H9 (cell line): ENCODE data around the gene THRB. TPM values are rescaled to one million over a fixed set of nuclear protein-coding genes. Genes with fewer than 3 reads are reported as not detected.

Source experiments
- DNase-seq: peaks from one replicate; pipeline ENCODE4 v3.0.0-alpha.2; 2017
- H2AFZ ChIP-seq: one replicate; pipeline ENCODE4 v1.6.1; 2013; ENCODE audit warnings: mild to moderate bottlenecking, low read length, control low read depth, moderate library complexity
- H2AK5ac ChIP-seq: 2 replicates; pipeline ENCODE4 v1.6.1; 2013; ENCODE audit warnings: low read length, control low read depth, mixed read lengths; ENCODE audit not compliant: insufficient read length
- H2BK120ac ChIP-seq: one replicate; pipeline ENCODE4 v1.6.1; 2013; ENCODE audit warnings: low read depth, mild to moderate bottlenecking, low read length, control low read depth, inconsistent platforms; ENCODE audit not compliant: poor library complexity, severe bottlenecking
- H2BK12ac ChIP-seq: 2 replicates; pipeline ENCODE4 v1.6.1; 2013; ENCODE audit warnings: low read length, control low read depth, mixed read lengths, low read depth; ENCODE audit not compliant: insufficient read length
- H2BK15ac ChIP-seq: 2 replicates; pipeline ENCODE4 v1.6.1; 2013; ENCODE audit warnings: low read depth, low read length, control low read depth
- H2BK20ac ChIP-seq: one replicate; pipeline ENCODE4 v1.6.1; 2013; ENCODE audit warnings: low read depth, mild to moderate bottlenecking, low read length, control low read depth, inconsistent platforms; ENCODE audit not compliant: poor library complexity, severe bottlenecking
- H2BK5ac ChIP-seq: 2 replicates; pipeline ENCODE4 v1.6.1; 2013; ENCODE audit warnings: low read length, control low read depth, mixed read lengths; ENCODE audit not compliant: insufficient read length
- H3K14ac ChIP-seq: 2 replicates; pipeline ENCODE4 v1.6.1; 2013; ENCODE audit warnings: low read length, control low read depth; ENCODE audit not compliant: insufficient read depth
- H3K18ac ChIP-seq: 2 replicates; pipeline ENCODE4 v1.6.1; 2013; ENCODE audit warnings: low read depth, mild to moderate bottlenecking, mixed read lengths, low read length, control low read depth; ENCODE audit not compliant: insufficient read length
- H3K23ac ChIP-seq: 2 replicates; pipeline ENCODE4 v1.6.1; 2013; ENCODE audit warnings: low read length, control low read depth, mixed read lengths, low read depth; ENCODE audit not compliant: insufficient read length
- H3K23me2 ChIP-seq: 2 replicates; pipeline ENCODE4 v1.6.1; 2013; ENCODE audit warnings: low read depth, mild to moderate bottlenecking, mixed read lengths, low read length, control low read depth; ENCODE audit not compliant: insufficient read length, poor library complexity, severe bottlenecking
- H3K27ac ChIP-seq: 2 replicates; pipeline ENCODE4 v1.5.1; 2013; ENCODE audit warnings: low read length, control low read depth, mixed read lengths, low read depth; ENCODE audit not compliant: insufficient read length
- H3K27me3 ChIP-seq: 2 replicates; pipeline ENCODE4 v1.6.1; 2013; ENCODE audit warnings: low read length, control low read depth, inconsistent platforms; ENCODE audit not compliant: insufficient read depth
- H3K4ac ChIP-seq: 2 replicates; pipeline ENCODE4 v1.6.1; 2013; ENCODE audit warnings: low read depth, mild to moderate bottlenecking, control low read depth, inconsistent platforms, low read length, moderate library complexity
- H3K4me1 ChIP-seq: 2 replicates; pipeline ENCODE4 v1.6.1; 2013; ENCODE audit warnings: low read length, control low read depth, inconsistent platforms; ENCODE audit not compliant: insufficient read depth
- H3K4me2 ChIP-seq: 2 replicates; pipeline ENCODE4 v1.6.1; 2013; ENCODE audit warnings: low read length, control low read depth, mixed read lengths; ENCODE audit not compliant: insufficient read length, insufficient read depth
- H3K56ac ChIP-seq: 2 replicates; pipeline ENCODE4 v1.6.1; 2013; ENCODE audit warnings: low read depth, mild to moderate bottlenecking, mixed read lengths, low read length, control low read depth; ENCODE audit not compliant: insufficient read length
- H3K79me1 ChIP-seq: 2 replicates; pipeline ENCODE4 v1.6.1; 2013; ENCODE audit warnings: low read depth, mild to moderate bottlenecking, moderate library complexity, low read length, control low read depth, inconsistent platforms; ENCODE audit not compliant: insufficient read depth, poor library complexity, severe bottlenecking
- H3K79me2 ChIP-seq: 2 replicates; pipeline ENCODE4 v1.6.1; 2013; ENCODE audit warnings: low read length, control low read depth, inconsistent platforms; ENCODE audit not compliant: insufficient read depth
- H3K9ac ChIP-seq: 2 replicates; pipeline ENCODE4 v1.6.1; 2013; ENCODE audit warnings: low read length, control low read depth, mixed read lengths; ENCODE audit not compliant: insufficient read length; ENCODE audit errors: extremely low read depth
- H3K9me3 ChIP-seq: one replicate; pipeline ENCODE4 v1.6.1; 2013; ENCODE audit warnings: low read depth, low read length, inconsistent platforms; ENCODE audit not compliant: control insufficient read depth
- H3T11ph ChIP-seq: one replicate; pipeline ENCODE4 v1.6.1; 2013; ENCODE audit warnings: mild to moderate bottlenecking, low read length, control low read depth, inconsistent platforms
- H4K20me1 ChIP-seq: one replicate; pipeline ENCODE4 v1.6.1; 2013; ENCODE audit not compliant: control insufficient read depth, insufficient read length, insufficient read depth
- H4K5ac ChIP-seq: 2 replicates; pipeline ENCODE4 v1.6.1; 2013; ENCODE audit warnings: low read depth, mild to moderate bottlenecking, mixed read lengths, low read length, control low read depth; ENCODE audit not compliant: insufficient read length
- H4K8ac ChIP-seq: replicated peaks from 2 replicates; pipeline ENCODE4 v1.6.1; 2013; ENCODE audit warnings: low read length, control low read depth, mixed read lengths, low read depth; ENCODE audit not compliant: insufficient read length
- H4K91ac ChIP-seq: 2 replicates; pipeline ENCODE4 v1.6.1; 2013; ENCODE audit warnings: low read depth, mild to moderate bottlenecking, moderate library complexity, mixed read lengths, low read length, control low read depth; ENCODE audit not compliant: insufficient read length
- H3K27ac Mint-ChIP-seq, 3 experiments: 2 replicates in 2 of 3; 3 replicates in 1 of 3; pipeline ENCODE4 v1.8.0; 2020 to 2021; ENCODE audit warnings: mixed read lengths in 3 of 3, mild to moderate bottlenecking in 1 of 3, moderate library complexity in 1 of 3
- H3K27me3 Mint-ChIP-seq: 2 replicates; pipeline ENCODE4 v1.8.0; 2021; ENCODE audit warnings: low read depth, mild to moderate bottlenecking, moderate library complexity, mixed read lengths
- H3K36me3 Mint-ChIP-seq, 3 experiments: 2 replicates in 2 of 3; 3 replicates in 1 of 3; pipeline ENCODE4 v1.8.0; 2020 to 2021; ENCODE audit warnings: low read depth in 3 of 3, mixed read lengths in 3 of 3; ENCODE audit not compliant: insufficient read depth in 1 of 3
- H3K4me1 Mint-ChIP-seq, 2 experiments: 2 replicates each; pipeline ENCODE4 v1.8.0; 2020; ENCODE audit warnings: mixed read lengths in 2 of 2
- H3K4me3 Mint-ChIP-seq, 2 experiments: 2 replicates in 1 of 2; 3 replicates in 1 of 2; pipeline ENCODE4 v1.8.0; 2020 to 2021; ENCODE audit warnings: mild to moderate bottlenecking in 2 of 2, mixed read lengths in 2 of 2, moderate library complexity in 1 of 2
- H3K9me3 Mint-ChIP-seq, 2 experiments: 2 replicates in 1 of 2; 3 replicates in 1 of 2; pipeline ENCODE4 v1.8.0; 2020; ENCODE audit warnings: mild to moderate bottlenecking in 2 of 2, mixed read lengths in 2 of 2, moderate library complexity in 1 of 2
- WGBS: extraction: QIAGEN DNeasy Blood & Tissue Kit; methylation state at CpG from one replicate; pipeline ENCODE4 v1.1.7; 2013; ENCODE audit warnings: missing lambda C conversion rate, low lambda C conversion rate, mixed read lengths; ENCODE audit not compliant: insufficient read length; ENCODE audit errors: extremely low coverage; 5-methylcytosine and 5-hydroxymethylcytosine counted together
- total RNA-seq: library from RNA; stranded (reverse); gene quantifications from 2 replicates; pipeline ENCODE4 v1.2.1, GENCODE V29; 2021
- TF ChIP-seq, protein P1 (sequence below): fragments of 200-600 bp; sonication (generic); conservative IDR thresholded peaks from 3 replicates; pipeline ENCODE4 v1.8.0; 2021; ENCODE audit warnings: antibody characterized with exemption, mild to moderate bottlenecking

The THRB gene
- total RNA-seq, 1 experiment from 2014 or later: 8.6 TPM

DNA sequence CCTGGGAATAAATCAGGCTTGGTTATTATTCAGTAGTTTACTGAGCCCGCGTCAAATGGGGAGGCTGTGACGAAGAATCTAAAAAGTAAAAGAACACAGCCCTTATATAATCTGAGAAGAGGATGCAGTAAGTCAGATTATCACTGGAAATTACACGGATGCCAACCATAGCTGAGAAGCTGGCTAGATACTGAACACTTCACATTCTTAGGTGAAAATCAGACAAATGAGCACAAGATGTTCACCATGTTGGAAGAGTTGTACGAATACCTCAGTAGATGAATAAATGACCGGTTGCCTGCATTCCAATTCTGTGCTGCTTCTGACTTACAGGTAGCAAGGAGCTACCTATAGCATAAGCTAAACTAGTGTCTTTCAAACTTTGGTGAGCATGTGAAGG lies 254.3 kb downstream of the THRB start:
- Histone ChIP-seq H3K4me1 (no peaks in the 10 kb centered on the region; the same call in 1 of the 2 replicates), H3K27me3 (no peaks in the 10 kb centered on the region), H3K79me2 (no peaks in the 10 kb centered on the region), H4K20me1 (no peaks in the 10 kb centered on the region), H3K23ac (no peak overlapping the region), H3K9ac (no peak overlapping the region), H3K4me2 (no peak overlapping the region), H3K18ac (no peak overlapping the region), H2AFZ (no peak overlapping the region), H2BK120ac (no peak overlapping the region), H3K14ac (no peak overlapping the region), H3K79me1 (no peaks in the 10 kb centered on the region), H4K8ac (no peak overlapping the region), H2BK5ac (no peak overlapping the region), H4K91ac (no peak overlapping the region), H3K56ac (no peak overlapping the region), H2AK5ac (no peak overlapping the region), H3K27ac (no peak overlapping the region), H3K4ac (no peak overlapping the region), H3K23me2 (no peaks in the 10 kb centered on the region), H2BK12ac (no peak overlapping the region), H3K9me3 (no peaks in the 10 kb centered on the region), H3T11ph (no peak overlapping the region), H2BK15ac (no peak overlapping the region), H4K5ac (no peak overlapping the region), H2BK20ac (no peak overlapping the region)
- Mint-ChIP-seq H3K36me3 (no peaks in the 10 kb centered on the region), H3K27ac (no peak overlapping the region), H3K4me1 (peaks cover 14% of the 10 kb centered on the region in 2 experiments), H3K4me3 (no peak overlapping the region), H3K9me3 (no peaks in the 10 kb centered on the region), H3K27me3 (no peaks in the 10 kb centered on the region)
- no peak for DNase-seq
- TF ChIP-seq, protein P1, sequence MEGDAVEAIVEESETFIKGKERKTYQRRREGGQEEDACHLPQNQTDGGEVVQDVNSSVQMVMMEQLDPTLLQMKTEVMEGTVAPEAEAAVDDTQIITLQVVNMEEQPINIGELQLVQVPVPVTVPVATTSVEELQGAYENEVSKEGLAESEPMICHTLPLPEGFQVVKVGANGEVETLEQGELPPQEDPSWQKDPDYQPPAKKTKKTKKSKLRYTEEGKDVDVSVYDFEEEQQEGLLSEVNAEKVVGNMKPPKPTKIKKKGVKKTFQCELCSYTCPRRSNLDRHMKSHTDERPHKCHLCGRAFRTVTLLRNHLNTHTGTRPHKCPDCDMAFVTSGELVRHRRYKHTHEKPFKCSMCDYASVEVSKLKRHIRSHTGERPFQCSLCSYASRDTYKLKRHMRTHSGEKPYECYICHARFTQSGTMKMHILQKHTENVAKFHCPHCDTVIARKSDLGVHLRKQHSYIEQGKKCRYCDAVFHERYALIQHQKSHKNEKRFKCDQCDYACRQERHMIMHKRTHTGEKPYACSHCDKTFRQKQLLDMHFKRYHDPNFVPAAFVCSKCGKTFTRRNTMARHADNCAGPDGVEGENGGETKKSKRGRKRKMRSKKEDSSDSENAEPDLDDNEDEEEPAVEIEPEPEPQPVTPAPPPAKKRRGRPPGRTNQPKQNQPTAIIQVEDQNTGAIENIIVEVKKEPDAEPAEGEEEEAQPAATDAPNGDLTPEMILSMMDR: no peak
- WGBS: no CpG with 5 or more reads among the region's 6 CpGs
